HCT116 (cell line): ENCODE measurements around the gene ELL3.

ENCODE experiments used
- EZH2 ChIP-seq: fragments of 200-600 bp; sonication (generic); IDR thresholded peaks from 2 replicates; pipeline ENCODE4 v1.6.1; 2017; ENCODE audit warnings: antibody characterized with exemption, mixed run types
- FOSL1 ChIP-seq: IDR thresholded peaks from 2 replicates; pipeline ENCODE4 v1.6.1; 2012; ENCODE audit warnings: low read depth
- JUND ChIP-seq: IDR thresholded peaks from 2 replicates; pipeline ENCODE4 v1.6.1; 2012
- POLR2A ChIP-seq: IDR thresholded peaks from 2 replicates; pipeline ENCODE4 v1.7.0; 2011; ENCODE audit warnings: borderline replicate concordance; ENCODE audit not compliant: insufficient read depth, insufficient read length; ENCODE audit errors: extremely low read depth
- POLR2AphosphoS5 ChIP-seq: IDR thresholded peaks from 2 replicates; pipeline ENCODE4 v1.6.1; 2011; ENCODE audit warnings: mild to moderate bottlenecking, low read depth, low read length, moderate library complexity
- RAD21 ChIP-seq: IDR thresholded peaks from 2 replicates; pipeline ENCODE4 v1.6.1; 2012; ENCODE audit warnings: low read depth, mild to moderate bottlenecking
- SP1 ChIP-seq: IDR thresholded peaks from 2 replicates; pipeline ENCODE4 v1.6.1; 2012; ENCODE audit warnings: low read depth
- ZFX ChIP-seq: fragments of 450-650 bp; IDR thresholded peaks from 2 replicates; pipeline ENCODE4 v1.6.1; 2017
- TF ChIP-seq, protein P1 (sequence below), 3 experiments: fragments of 200-600 bp in 1 of 3; sonication (generic) in 1 of 3; IDR thresholded peaks in 2 of 3; conservative IDR thresholded peaks in 1 of 3; 2 replicates each; pipeline ENCODE4 v1.5.1; 2012 to 2017; ENCODE audit warnings: low read depth in 2 of 3, low read length in 2 of 3, antibody characterized with exemption in 1 of 3, borderline replicate concordance in 1 of 3, control low read depth in 1 of 3, mild to moderate bottlenecking in 1 of 3, mixed read lengths in 1 of 3, mixed run types in 1 of 3, moderate library complexity in 1 of 3; ENCODE audit not compliant: insufficient read depth in 1 of 3

DNA sequence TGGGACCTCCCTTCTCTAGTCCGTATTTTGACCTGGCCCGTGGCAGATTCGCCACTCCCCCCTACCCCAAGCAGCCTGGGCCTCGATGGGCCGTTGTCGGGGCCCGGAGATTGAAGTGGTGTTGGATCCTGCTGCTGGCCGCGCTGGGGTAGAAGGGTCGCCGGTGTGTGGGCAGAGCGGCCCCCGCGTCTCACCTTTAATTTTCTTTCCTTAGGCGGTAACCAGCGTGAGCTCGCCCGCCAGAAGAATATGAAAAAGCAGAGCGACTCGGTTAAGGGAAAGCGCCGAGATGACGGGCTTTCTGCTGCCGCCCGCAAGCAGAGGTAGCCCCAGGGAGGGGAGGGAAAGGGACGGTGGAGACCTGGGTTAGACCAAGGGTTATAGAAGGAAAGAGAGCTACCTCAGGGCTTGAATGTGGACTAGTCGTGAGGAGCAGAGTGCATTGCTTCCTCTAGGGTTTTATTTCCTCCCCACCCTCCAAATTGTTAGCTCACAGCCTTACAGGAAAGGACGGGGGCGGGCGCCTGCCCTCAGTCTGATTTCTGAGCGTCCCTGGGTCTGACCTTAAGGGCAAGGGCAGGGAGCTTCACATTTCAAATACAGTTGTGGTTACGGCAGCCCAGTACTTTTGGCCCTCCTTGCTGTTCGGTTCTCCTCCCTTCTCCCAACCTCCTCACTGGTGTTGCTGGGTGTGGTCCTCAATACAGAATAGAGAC is 16.2 kb upstream of the ELL3 start:
- TF ChIP-seq, protein P1, sequence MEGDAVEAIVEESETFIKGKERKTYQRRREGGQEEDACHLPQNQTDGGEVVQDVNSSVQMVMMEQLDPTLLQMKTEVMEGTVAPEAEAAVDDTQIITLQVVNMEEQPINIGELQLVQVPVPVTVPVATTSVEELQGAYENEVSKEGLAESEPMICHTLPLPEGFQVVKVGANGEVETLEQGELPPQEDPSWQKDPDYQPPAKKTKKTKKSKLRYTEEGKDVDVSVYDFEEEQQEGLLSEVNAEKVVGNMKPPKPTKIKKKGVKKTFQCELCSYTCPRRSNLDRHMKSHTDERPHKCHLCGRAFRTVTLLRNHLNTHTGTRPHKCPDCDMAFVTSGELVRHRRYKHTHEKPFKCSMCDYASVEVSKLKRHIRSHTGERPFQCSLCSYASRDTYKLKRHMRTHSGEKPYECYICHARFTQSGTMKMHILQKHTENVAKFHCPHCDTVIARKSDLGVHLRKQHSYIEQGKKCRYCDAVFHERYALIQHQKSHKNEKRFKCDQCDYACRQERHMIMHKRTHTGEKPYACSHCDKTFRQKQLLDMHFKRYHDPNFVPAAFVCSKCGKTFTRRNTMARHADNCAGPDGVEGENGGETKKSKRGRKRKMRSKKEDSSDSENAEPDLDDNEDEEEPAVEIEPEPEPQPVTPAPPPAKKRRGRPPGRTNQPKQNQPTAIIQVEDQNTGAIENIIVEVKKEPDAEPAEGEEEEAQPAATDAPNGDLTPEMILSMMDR (IDR thresholded peaks at IDR 0.05 in 2 of 3, conservative IDR thresholded peaks at IDR 0.05 in 1 of 3; ENCODE audit: borderline replicate concordance in 1 of 3, insufficient read depth in 1 of 3, low read depth in 2 of 3, low read length in 2 of 3): no peak
- TF ChIP-seq EZH2: no peak
- TF ChIP-seq SP1: no peak
- TF ChIP-seq RAD21: no peak
- TF ChIP-seq ZFX: peak; percentile 37; the same call in 1 of the 2 replicates
- no peak for TF ChIP-seq FOSL1
- no peak for TF ChIP-seq POLR2AphosphoS5
- no peak for TF ChIP-seq JUND
- TF ChIP-seq POLR2A: no peak
